ENCODE results near the gene SPINK5.
A peak's percentile ranks its signal among the peaks of the same experiment; 100 is the strongest.
"Not testable (repeated sequence)": the region's sequence is repeated elsewhere in the genome, so short reads cannot be mapped to it uniquely, and the experiment has no call there.

Gene SPINK5

DNA sequence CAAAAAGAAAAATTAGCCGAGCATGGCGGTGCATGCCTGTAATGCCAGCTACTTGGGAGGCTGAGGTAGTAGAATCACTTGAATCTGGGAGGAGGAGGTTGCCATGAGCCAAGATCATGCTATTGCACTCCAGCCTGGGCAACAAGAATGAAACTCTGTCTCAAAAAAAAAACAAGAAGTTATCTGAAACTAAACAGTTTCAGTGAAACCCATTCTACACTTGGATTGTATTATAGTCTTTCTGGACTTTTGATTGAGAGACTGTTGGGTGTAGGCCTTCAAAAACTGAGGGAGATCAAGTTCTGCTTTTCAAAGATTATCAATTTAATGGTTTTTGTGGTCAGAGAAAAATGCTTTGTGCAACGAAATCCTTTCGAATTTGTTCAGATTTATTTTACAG is 34.6 kb upstream of the SPINK5 start:
- no peak for ATAC-seq (ENCODE audit: low read depth)
- no peaks in the 10 kb centered on the region for H3K9me3 ChIP-seq (ENCODE audit: severe bottlenecking)
- peaks cover 8% of the 10 kb centered on the region for H3K4me1 ChIP-seq (ENCODE audit: insufficient read depth, poor library complexity, severe bottlenecking)
- no peaks in the 10 kb centered on the region for H3K27me3 ChIP-seq (ENCODE audit: insufficient read depth, poor library complexity, severe bottlenecking)
- H3K27ac ChIP-seq (ENCODE audit: poor library complexity, severe bottlenecking), result no peak overlapping the region
- H3K36me3 ChIP-seq (ENCODE audit: low read depth), result no peaks in the 10 kb centered on the region
- no peak for DNase-seq (ENCODE audit: low spot score)
- H3K4me3 ChIP-seq (ENCODE audit: severe bottlenecking), result no peak overlapping the region
- TF ChIP-seq, protein P1, sequence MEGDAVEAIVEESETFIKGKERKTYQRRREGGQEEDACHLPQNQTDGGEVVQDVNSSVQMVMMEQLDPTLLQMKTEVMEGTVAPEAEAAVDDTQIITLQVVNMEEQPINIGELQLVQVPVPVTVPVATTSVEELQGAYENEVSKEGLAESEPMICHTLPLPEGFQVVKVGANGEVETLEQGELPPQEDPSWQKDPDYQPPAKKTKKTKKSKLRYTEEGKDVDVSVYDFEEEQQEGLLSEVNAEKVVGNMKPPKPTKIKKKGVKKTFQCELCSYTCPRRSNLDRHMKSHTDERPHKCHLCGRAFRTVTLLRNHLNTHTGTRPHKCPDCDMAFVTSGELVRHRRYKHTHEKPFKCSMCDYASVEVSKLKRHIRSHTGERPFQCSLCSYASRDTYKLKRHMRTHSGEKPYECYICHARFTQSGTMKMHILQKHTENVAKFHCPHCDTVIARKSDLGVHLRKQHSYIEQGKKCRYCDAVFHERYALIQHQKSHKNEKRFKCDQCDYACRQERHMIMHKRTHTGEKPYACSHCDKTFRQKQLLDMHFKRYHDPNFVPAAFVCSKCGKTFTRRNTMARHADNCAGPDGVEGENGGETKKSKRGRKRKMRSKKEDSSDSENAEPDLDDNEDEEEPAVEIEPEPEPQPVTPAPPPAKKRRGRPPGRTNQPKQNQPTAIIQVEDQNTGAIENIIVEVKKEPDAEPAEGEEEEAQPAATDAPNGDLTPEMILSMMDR (IDR thresholded peaks at IDR 0.05; ENCODE audit: poor library complexity, severe bottlenecking), result no peak

DNA sequence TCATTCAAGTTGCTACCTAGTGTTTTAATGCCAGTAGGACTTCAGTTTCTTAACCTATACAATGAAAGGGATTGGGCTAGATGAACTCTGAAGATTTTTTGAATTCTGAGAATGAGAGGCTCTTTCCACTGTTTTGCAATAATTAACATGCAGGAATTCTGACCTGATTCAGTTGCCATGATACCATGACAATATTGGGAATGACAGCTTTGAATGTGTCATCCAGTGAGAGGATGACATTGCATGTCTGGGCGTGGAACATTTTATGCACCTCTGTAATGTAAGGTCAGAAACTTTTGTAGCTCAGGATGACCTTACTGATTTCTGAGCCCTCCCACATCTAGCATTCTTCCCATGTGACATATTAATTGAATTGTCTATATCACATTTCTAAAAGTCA is 30.6 kb upstream of the SPINK5 start:
- no peak overlapping the region for H3K4me3 ChIP-seq (ENCODE audit: severe bottlenecking)
- no peak overlapping the region for H3K27ac ChIP-seq (ENCODE audit: poor library complexity, severe bottlenecking)
- peak; percentile 85 for ATAC-seq (ENCODE audit: low read depth)
- TF ChIP-seq, protein P1 (IDR thresholded peaks at IDR 0.05; ENCODE audit: poor library complexity, severe bottlenecking), result no peak
- H3K36me3 ChIP-seq (ENCODE audit: low read depth), result no peaks in the 10 kb centered on the region
- H3K4me1 ChIP-seq (ENCODE audit: insufficient read depth, poor library complexity, severe bottlenecking), result peaks cover 8% of the 10 kb centered on the region
- H3K9me3 ChIP-seq (ENCODE audit: severe bottlenecking), result no peaks in the 10 kb centered on the region
- no peaks in the 10 kb centered on the region for H3K27me3 ChIP-seq (ENCODE audit: insufficient read depth, poor library complexity, severe bottlenecking)
- DNase-seq (ENCODE audit: low spot score), result no peak

DNA sequence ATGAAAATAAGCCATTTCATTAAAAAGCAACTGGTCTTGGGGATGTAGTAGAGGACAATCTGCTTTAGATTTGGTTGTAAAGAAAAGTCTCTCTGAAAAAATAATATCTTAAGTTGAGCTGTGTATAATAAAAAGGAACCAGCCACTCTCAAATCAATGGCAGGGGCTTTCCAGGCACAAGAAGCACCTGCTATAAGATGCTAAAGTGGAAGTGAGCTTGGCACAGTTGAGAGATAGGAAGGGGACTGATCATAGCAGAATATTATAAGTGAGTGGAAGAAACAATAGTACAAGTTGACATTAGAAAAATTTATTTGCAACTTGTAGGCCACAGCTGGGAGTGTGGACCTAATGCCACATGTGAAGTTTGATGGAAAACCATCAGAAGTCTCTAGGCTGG is 28.1 kb upstream of the SPINK5 start:
- Histone ChIP-seq H3K4me1 (ENCODE audit: insufficient read depth, poor library complexity, severe bottlenecking) (peaks cover 8% of the 10 kb centered on the region), H3K27ac (ENCODE audit: poor library complexity, severe bottlenecking) (no peak overlapping the region), H3K4me3 (ENCODE audit: severe bottlenecking) (no peak overlapping the region), H3K9me3 (ENCODE audit: severe bottlenecking) (no peaks in the 10 kb centered on the region), H3K27me3 (ENCODE audit: insufficient read depth, poor library complexity, severe bottlenecking) (no peaks in the 10 kb centered on the region), H3K36me3 (ENCODE audit: low read depth) (no peaks in the 10 kb centered on the region)
- no peak for ATAC-seq (ENCODE audit: low read depth)
- TF ChIP-seq, protein P1 (IDR thresholded peaks at IDR 0.05; ENCODE audit: poor library complexity, severe bottlenecking), result no peak
- DNase-seq (ENCODE audit: low spot score), result no peak

DNA sequence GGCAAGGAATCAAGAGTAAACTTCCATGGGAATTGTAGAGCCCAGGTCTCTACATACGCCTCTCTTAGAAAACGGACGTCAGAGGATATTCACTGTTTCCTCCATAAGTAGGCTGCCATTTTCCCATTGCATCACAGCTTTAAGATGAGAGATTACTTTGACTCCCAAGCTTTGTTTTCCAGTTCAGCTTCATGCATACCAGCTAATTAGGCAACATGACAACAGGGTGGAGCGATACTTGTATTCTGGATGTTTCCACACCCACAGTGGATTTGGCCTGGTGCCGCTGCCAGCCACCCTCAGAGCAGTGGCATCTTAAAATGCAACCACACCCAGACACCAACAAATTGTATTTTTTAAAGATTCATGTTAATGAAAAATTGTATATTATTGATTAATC is 20.9 kb upstream of the SPINK5 start:
- no peak for DNase-seq (ENCODE audit: low spot score)
- Histone ChIP-seq H3K36me3 (ENCODE audit: low read depth) (no peaks in the 10 kb centered on the region), H3K27me3 (ENCODE audit: insufficient read depth, poor library complexity, severe bottlenecking) (no peaks in the 10 kb centered on the region), H3K4me1 (ENCODE audit: insufficient read depth, poor library complexity, severe bottlenecking) (no peaks in the 10 kb centered on the region), H3K4me3 (ENCODE audit: severe bottlenecking) (no peak overlapping the region), H3K9me3 (ENCODE audit: severe bottlenecking) (no peaks in the 10 kb centered on the region), H3K27ac (ENCODE audit: poor library complexity, severe bottlenecking) (no peak overlapping the region)
- no peak for ATAC-seq (ENCODE audit: low read depth)
- TF ChIP-seq, protein P1 (IDR thresholded peaks at IDR 0.05; ENCODE audit: poor library complexity, severe bottlenecking), result no peak

DNA sequence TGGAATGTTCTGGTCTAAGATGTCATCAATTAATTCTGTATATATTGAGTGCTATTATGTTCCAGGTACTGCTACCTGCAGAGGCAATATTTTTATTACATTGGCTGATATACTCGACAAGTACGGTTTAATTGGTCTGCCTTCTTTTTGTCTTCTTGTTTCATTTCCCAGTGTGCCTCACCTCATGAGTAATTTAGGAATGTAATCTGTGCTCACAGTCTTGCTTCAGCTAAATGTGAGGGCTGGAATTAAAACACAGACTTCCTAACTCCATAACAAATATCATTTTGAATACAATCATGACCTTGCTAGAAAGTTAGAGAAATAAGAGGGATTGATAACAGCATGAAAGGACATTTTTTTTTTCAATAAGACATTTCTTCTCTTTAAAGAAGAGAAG is 20.1 kb upstream of the SPINK5 start:
- no peaks in the 10 kb centered on the region for H3K4me1 ChIP-seq (ENCODE audit: insufficient read depth, poor library complexity, severe bottlenecking)
- no peaks in the 10 kb centered on the region for H3K27me3 ChIP-seq (ENCODE audit: insufficient read depth, poor library complexity, severe bottlenecking)
- ATAC-seq (ENCODE audit: low read depth) (no peak), DNase-seq (ENCODE audit: low spot score) (no peak)
- H3K27ac ChIP-seq (ENCODE audit: poor library complexity, severe bottlenecking), result no peak overlapping the region
- H3K36me3 ChIP-seq (ENCODE audit: low read depth), result no peaks in the 10 kb centered on the region
- H3K4me3 ChIP-seq (ENCODE audit: severe bottlenecking), result no peak overlapping the region
- TF ChIP-seq, protein P1 (IDR thresholded peaks at IDR 0.05; ENCODE audit: poor library complexity, severe bottlenecking), result no peak
- H3K9me3 ChIP-seq (ENCODE audit: severe bottlenecking), result no peaks in the 10 kb centered on the region

DNA sequence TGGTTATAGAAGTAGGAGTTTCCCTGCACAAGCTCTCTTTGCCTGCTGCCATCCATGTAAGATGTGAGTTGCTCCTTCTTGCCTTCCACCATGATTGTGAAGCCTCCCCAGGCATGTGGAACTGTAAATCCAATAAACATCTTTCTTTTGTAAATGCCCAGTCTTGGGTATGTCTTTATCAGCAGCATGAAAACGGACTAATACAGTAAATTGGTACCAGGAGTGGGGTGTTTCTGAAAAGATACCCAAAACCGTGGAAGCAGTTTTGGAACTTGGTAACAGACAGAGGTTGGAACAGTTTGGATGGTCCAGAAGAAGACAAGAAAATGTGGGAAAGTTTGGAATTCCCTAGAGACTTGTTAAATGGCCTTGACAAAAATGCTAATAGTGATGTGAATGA is 8.6 kb upstream of the SPINK5 start:
- not testable (repeated sequence) for H3K27me3 ChIP-seq (ENCODE audit: insufficient read depth, poor library complexity, severe bottlenecking); H3K36me3 ChIP-seq (ENCODE audit: low read depth); H3K4me1 ChIP-seq (ENCODE audit: insufficient read depth, poor library complexity, severe bottlenecking); DNase-seq (ENCODE audit: low spot score); ATAC-seq (ENCODE audit: low read depth); H3K4me3 ChIP-seq (ENCODE audit: severe bottlenecking); H3K27ac ChIP-seq (ENCODE audit: poor library complexity, severe bottlenecking); H3K9me3 ChIP-seq (ENCODE audit: severe bottlenecking)
